HG03039 (cell line): ENCODE results near the gene ASCL1.

ENCODE experiments used
- ATAC-seq: cut with Tn5 transposase; IDR thresholded peaks from one replicate; pipeline ENCODE4 v1.9.1; 2021; ENCODE audit warnings: mild to moderate bottlenecking, moderate library complexity; ENCODE audit not compliant: unreplicated experiment

ASCL1 gene

GRCh38 chr12:102973583-102973982 is 16.1 kb downstream of the ASCL1 start:
- ATAC-seq: no peak

GRCh38 chr12:102976609-102977280 is 19.3 kb downstream of the ASCL1 start:
- no peak for ATAC-seq

- ATAC-seq: no peak
Observed at GRCh38 chr12:102977945-102978706, 20.7 kb downstream of the ASCL1 start.

- ATAC-seq: no peak
Observed at GRCh38 chr12:102980350-102980749, 22.9 kb downstream of the ASCL1 start.

- ATAC-seq: no peak
Observed at GRCh38 chr12:102990419-102990818, 32.9 kb downstream of the ASCL1 start.

GRCh38 chr12:102992297-102992696 is 34.8 kb downstream of the ASCL1 start:
- no peak for ATAC-seq

- ATAC-seq: no peak
Observed at GRCh38 chr12:102992720-102993119, 35.2 kb downstream of the ASCL1 start.

- no peak for ATAC-seq
Observed at GRCh38 chr12:102993537-102993936, 36.1 kb downstream of the ASCL1 start.

- no peak for ATAC-seq
Observed at GRCh38 chr12:102995372-102995771, 37.9 kb downstream of the ASCL1 start.
